Fibroblast of skin of left quadriceps (primary cell): ENCODE measurements around the gene SIGLEC6.

Experiments
- DNase-seq, 2 experiments: peaks; one replicate each; pipeline ENCODE4 v3.0.0-alpha.2; 2013; ENCODE audit warnings: low read depth in 2 of 2

Gene SIGLEC6

DNA sequence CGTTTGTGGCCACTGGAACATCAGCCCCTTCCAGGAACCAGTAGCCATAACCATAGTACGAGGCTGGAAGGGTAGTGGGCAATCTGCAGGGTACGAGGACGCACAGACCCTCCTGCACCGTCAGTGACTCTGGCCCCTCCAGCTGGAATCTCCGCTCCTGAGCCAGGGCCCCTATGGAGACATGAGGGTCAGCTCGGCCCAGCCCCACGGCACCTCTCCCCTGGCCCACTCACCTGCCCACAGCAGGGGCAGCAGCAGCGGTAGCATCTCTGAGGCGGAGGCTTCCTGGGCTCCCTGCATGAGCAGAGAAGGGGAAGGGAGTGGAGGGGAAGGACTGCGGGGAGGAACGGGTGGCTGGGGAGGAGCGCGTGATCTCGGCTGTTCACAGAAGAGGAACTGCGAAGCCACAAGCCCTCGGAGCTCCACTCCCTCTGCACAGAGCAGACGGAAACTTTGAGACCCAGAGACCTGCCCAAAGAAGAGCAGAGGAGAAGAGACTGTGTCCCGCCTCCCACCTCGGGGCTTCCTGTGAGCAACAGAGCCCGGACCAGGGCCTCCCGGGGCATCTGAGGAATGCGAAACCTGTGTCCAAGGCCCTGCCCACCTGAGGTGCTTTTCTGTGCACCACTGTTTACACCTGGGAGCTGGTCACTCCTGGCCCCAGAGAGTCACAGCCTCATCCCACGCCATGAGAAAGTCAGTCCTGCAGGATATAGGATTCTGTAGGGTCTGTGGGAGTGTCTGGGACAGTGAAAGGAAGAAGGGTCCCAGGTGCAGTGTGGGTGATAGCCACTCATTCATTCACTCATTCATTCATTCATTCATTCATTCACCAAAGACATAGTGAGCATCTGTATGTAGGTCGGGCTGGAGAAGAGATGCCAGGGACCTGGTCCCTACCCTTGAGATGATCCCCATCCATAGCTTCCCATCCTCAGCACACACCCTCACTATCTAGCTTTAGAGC is at the start of gene SIGLEC6:
Gene SIGLEC6 (minus strand): TSS at position 322 of the 967 bp plus-strand sequence. CDS start 22 bp downstream, at position 300.
- DNase-seq: no peak

DNA sequence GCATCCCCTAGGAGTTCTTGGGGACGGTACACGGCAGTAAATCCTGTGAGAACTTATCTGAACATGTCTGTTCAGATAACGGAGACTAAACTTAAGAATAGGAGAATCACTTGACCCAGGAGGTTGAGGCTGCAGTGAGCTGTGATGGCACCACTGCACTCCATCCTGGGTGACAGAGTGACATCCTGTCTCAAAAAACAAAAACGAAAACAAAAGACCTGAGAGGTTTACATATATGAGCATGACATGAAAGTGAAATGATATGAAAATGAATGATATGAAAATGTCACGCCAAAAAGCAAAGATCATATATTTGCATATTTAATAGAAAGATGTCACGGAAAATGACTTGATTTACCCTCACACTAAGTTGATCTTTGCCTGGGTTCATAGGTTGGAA is 45.4 kb upstream of the SIGLEC6 start:
- DNase-seq: no peak

DNA sequence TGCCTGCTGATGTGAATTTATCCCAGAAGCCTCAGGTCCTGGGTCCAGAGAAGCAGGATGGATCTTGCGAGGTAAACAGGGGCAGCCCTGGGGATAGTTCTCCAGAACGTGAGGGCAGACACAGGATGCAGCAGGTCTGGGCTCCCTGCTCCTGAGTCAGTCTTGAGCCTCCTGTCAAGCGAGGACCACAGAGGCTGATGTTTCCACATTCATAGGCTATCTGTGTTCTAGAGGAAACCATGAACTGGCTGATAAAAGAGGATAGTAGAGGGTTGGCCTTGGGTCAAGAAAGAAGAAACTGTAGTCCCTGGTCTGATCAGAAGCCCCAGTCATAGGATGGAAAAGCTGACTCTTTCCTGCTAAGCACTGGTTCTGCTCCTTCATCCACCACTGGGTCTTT is 41.9 kb upstream of the SIGLEC6 start:
- DNase-seq: no peak

DNA sequence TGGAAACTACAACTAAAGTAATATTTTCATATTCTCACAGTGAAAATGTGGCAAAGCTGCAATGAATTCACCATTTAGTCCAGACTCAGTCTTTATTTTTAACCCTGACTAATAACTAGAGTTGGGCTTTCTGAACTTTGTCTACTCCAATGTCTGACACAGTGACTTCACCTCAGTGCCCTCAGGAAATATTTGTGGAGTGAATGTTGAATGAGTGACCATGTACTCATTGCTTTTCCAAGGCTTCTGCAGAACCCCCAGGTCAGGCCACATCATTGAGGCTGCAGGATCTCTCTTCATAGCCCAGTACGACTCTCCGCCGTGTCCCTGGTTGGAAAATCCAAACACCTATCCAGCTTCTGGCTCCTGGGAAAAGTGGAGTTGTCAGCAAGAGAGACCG is 41.4 kb upstream of the SIGLEC6 start:
- no peak for DNase-seq

DNA sequence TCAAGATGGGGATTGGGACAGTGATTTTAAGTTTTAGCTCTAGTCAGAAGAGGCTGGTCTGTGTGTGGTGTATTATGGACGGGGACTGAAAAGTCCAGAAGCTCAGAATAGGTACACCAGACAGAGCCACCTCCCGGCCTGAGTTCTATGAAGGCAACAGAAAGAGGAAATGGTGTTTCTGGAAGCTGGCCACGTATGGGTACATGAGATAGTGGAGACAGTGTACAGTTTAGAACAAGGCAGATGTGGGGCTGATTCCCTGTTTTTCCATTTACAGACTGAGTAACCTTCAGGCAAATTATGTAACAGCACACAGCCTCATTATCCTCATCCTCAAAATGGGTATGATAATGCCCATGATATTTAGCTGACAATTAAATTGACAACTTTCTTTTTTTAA is 40.9 kb upstream of the SIGLEC6 start:
- no peak for DNase-seq

DNA sequence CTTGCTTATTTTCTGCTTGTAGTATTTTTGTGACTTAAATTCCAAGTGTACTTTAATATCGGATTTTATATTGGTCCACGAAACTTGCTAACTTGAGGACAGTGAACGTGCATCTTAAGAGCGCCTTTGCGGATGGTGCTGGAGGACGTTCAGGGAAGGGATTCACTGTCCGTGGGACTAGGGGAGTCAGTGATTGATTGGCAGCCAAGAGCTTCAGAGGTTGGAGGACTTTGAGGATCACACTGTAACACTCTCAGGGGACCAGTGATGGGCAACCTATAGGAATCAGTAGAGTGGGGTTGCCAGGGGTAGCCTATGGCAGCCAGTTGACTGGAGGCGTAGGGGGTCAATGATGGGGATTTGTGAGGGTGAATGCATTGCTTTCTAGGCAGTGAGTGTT is 40.1 kb upstream of the SIGLEC6 start:
- no peak for DNase-seq

DNA sequence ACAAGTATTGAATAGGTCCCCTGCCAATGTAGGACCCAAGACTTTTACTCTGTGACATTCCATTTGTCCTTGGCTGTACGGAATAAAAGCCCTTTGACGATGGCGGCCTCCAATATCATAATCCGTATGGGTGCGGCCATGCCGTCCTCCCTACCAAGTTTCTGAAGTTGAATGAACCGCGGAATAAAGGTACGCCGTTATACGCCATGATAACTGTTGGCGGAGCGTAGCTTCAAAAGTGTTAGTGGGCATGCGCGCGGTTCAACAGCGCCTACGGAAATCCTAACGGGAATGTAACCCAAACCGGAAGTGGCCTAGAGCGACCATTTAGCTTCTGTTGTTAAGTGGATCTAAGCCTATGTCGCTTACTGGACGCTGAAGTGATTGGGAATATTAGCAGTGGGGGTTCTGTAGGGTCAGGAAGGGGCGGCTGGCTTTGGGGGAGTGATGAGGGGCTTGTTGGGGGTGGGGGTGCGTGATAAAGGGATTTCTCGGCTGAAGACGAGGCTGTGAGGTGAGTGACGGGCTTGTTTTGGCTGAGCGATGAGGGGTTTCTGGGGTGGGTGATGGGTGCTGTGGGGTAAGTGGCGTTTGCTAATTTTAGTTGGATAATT is 39.6 kb upstream of the SIGLEC6 start, which contains the start of gene ZNF175:
Gene ZNF175 (plus strand): TSS at position 322 of the 614 bp plus-strand sequence. CDS start 2,047 bp downstream, outside the sequence.
- peak; percentile 93 to 94 for DNase-seq

DNA sequence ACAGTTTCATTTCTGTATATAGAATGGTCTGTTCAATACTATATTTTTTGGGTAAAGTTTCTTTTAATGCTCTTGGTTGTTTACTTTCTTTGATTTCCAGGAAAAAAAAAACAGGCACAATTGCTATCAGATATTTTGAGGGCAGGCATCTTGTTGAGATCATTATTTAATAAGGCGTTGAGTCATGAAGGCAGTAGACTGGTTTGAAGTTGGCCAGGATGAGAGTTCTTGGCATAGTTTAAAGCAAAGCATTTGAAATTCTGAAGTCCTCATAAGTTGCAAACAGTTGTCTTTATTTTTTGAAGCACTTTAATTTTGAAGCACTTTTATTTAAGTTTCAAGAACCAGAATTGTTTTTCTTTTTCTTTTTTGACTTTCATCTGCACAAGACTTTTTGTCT is 37.0 kb upstream of the SIGLEC6 start:
- DNase-seq: no peak

DNA sequence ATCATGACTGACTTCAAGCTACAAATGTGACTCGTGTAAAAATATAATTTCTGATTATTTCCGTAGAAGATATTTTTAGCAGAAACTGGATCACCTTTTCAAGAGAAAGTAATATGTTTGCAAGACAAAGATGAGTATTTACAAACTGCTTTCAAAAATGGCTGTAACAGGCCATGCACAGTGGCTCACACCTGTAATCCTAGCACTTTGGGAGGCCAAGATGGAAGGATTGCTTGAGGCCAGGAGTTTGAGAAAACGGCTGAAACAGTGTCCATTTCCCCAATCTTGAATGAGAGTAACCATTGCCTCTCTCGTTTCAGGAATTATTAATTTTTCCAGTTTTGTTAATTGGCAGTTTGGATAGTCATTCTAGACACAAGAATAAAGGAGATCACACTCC is 36.1 kb upstream of the SIGLEC6 start:
- DNase-seq: no peak

DNA sequence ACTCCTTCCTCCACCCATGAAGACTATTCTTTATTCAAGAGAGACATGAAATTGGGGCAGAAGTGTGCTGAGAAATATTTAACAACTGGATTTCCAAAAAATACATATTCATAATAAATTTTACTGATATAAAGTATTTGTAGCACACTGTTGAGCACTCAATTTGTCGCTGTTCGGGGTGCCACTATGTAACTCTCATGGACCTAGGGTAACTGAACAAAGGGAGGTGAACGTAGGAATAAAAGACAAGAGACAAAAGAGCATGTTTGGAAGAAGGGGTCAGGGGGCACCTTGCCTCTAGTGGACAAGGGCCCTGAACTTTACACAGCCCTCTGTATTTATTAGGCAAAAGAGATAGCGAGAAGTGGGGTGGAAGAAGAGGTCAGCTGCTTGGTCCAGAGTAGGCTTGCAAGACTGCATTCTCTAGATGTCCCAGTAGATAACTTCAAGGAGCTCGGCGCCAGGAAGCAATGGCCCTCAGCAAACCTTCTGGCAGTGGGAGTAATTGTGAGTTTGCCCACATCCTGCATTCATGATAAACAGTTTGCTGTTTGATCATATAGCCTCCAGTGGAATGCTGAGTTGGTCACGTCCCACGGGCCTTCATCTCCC is 35.1 kb upstream of the SIGLEC6 start:
- no peak for DNase-seq

DNA sequence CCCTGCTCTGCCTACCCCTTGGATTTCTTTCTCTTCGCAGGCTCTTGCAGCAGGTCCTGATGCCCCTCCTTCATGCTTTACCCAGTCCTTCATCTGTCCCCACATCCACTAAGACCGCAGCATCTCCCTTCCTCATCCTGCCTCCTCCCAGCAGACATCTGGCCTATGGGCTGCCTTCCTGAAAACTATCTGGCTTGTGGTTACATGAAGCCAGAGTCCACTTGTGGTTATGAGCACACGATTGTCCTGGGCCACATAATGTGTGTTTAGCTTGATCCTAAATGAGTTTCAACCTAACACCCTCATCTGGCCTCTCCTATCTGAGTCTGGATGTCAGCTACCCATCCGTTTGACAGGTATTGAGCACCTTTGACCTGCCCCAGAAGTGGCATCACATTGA is 34.1 kb upstream of the SIGLEC6 start:
- no peak for DNase-seq

DNA sequence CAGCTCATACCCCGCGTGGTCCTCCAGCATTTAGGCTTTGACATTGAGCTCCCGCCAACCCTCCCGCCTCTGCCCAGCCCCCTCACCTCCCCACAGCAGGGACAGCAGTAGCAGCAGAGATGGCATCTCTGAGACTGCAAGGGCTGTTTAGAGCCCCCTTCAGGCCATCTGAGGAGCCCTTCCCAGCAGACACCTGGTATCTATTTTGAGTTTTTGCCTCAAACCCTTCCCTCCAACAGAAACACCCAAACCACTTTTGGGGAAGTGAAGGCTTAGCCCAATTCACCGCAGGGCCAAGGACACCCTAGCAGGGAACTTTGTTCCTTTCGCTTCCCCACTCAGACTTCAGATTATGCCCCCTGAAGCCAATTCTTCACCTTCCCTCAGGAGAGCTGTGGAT is 33.3 kb upstream of the SIGLEC6 start:
- DNase-seq: no peak

DNA sequence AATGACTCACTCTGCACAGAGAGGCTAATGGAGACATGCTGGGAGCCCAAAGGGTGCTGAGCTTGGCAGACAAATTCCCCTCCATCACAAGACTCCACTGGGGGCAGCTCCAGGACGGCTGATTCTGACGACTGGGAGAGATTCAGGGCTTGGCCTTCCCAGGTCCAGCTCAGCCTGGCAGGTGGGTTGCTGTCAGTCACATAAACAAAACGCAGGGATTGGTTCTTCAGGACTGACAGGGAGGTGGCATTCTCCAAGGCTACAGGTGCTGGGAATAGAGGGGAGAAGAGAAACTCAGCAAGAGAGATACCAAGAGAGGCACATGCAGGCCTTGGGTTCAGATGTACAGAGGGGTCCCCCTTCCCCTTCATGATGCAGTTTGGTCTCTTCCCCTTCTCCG is 28.9 kb upstream of the SIGLEC6 start:
- DNase-seq: no peak

DNA sequence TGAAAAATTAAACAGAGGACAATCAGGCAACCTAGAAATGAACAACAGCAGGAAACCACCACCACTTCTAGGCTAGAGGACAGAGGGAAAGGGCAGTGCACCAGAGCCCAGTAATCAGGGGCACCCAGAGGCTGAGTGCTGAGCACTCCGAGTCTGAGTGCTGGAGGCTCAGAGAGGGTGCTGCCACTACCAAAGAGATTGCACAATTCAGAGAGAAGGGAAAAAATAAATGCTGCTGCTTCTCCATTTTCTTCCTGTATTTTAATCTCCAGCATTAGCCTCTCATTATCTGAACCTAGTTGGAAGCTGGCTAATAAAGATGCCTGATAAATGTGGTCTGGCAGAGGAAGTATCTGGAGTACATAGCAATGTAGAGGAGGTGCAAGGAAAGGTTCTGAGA is 27.8 kb upstream of the SIGLEC6 start:
- no peak for DNase-seq

DNA sequence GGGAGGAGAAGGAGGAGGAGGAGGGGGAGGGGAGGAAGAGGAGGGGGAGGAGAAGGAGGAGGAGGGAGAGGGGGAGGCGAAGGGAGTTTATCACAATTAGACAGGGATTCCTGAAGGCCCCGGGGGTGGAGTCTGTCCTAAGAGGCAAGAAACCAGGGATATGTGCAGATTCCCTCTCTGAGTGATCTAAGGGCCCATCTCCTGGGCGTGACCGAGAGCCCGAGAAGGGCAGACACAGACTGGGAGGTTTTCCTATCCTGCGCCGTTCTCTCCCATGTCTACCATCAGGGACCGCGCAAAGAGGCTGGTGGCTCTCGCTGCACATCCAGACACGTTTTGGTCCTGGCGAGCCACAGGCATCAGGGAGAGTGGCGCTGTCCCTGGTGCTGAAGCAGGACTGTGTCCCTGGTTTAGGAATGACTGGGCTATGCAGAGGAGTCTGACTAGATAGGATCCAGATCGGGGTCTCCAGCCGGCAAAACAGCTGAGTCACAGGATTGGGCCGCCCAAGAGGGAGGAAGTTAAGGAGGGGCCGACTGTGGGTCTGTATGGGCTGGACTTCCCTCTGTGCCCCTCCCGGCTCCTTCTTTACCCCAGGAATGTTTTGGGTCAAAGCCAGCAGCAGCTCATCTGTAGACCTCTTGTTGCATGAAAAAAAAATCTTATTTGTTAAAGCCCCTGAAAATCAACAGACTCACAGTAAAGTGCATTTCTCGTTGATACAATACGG is 21.7 kb upstream of the SIGLEC6 start:
- peak; percentile 18 to 26 for DNase-seq

DNA sequence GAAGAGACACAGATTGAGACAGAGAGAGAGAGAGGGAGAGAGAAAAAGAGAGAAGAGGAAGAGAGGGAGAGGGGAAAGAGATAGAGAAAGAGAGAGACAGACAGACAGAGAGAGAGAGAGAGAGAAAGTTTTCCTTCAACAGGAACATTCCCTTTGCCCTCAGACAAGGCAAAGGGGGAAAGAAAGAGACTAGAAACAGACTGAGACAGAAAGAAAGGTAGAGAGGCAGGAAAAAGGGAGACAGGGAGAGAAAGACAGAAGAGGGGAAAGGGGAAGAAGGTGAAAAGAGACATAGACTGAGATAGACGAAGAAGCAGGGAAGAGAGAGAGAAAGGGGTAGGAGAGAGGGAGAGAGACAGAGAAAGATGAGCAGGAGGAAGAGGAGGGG is 21.1 kb upstream of the SIGLEC6 start:
- DNase-seq: no peak

DNA sequence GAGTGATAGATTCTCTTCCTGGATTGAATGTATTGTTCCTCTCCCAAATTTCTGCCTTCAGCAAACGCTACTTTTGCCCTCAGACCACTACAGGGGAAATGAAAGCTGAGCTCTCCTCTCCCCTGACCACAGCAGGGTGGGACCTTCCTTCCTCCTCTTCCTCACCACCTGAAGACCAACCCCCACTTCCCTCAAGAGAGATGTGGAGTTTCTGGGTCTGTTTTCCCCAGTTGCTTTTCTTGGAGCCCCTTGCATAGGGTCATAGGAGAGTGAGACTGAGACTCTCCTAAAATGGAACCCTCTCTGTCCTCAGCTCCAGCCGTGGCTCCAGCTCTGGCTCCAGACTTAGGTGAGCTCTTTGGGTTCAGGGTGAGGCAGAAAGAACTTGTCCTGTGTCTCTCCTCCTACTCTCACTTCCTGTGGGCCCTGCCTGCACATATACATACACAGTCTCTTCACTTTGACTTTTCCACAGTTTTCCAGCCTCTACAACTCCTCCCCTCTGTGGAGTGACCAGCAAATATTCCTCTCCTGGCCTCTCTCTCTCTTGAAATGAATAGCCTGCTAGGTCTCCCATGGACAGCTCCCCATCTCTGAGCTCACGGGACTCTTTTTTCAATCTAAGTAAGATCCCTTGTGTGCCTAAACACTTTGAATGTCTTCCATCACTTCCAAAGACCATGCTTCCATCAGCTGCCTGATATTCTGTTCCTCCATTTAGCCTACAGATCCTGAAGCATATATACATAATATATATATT is 20.4 kb upstream of the SIGLEC6 start:
- DNase-seq: no peak

DNA sequence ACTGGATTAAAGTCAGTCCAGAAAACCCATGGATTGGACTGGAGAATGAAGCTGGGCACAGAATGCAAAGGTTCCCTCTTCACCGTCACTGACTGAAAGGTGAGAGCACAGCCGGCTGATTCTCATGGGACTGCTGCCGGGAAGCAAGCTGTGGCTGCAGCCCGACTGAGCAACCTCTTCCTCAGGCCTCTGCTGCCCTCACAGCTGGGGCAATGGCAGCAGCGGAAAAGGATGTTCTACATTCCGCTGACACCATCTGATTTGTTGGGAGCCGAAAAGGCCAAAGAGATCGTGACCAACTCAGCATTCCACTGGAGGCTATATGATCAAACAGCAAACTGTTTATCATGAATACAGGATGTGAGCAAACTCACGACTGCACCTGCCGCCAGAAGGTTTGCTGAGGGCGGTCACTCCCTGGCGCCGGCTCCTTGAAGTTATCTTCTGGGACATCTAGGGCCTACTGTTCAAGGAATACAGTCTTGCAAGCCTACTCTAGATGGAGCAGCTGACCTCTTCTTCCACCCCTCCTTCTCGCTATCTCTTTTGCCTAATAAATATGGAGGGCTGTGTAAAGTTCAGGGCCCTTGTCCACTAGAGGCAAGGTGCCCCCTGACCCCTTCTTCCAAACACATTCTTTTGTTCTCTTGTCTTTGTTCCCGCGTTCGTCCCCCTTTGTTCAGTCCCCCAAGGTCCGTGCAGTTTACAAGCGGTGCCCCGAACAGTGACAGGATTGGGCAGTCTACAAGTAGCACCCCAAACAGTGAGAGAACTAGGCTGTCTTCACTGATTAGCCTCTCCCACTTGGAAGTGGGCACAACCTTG is 19.6 kb upstream of the SIGLEC6 start:
- DNase-seq: no peak

DNA sequence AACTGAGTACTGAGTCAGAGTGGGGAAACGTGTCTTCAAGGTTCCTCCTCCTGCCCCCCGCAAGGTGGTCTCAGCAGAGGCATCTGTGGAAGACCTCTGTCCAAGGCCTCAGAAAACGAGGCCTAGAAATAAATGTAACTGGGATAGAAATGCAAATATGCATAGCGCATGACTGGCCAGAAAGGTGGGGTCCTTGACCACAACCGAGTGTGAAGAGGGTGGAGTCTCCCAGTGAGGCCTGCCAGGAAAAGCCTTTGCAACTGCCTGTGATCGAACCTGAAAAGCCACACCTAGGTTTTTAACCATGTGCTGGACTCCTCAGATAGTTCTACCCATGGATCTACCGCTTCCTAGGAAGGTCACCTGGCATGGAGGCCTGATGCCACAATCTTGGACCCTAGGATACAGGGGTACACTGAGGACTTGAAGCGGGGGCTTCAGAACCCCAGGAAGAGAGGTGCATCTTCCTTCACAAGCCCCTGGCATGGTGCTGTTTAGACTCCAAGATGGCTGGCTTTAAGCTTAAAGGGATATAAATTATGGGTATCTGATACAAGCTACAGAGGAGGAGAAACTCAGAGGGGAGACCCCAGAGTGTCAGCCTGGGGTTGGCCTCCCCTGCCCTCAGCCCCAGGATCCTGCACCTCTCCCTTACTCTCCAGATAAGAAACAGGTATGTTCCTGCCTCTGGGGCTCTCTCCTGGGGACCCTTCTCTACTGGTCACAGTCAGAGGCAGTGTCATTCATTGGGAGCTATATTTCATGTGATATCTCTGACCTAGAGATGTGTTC is 18.3 kb upstream of the SIGLEC6 start:
- DNase-seq: no peak
